AG09319 (cell line): ENCODE data around the gene STYXL1.

Source experiments
- DNase-seq: peaks from one replicate; pipeline ENCODE4 v3.0.0-alpha.2; 2010; ENCODE audit warnings: low read depth; ENCODE audit errors: extremely low read depth
- TF ChIP-seq, protein P1 (sequence below): IDR thresholded peaks from 2 replicates; pipeline ENCODE4 v1.5.1; 2011; ENCODE audit warnings: low read depth, mild to moderate bottlenecking, inconsistent platforms, low read length, moderate library complexity

STYXL1 gene

DNA sequence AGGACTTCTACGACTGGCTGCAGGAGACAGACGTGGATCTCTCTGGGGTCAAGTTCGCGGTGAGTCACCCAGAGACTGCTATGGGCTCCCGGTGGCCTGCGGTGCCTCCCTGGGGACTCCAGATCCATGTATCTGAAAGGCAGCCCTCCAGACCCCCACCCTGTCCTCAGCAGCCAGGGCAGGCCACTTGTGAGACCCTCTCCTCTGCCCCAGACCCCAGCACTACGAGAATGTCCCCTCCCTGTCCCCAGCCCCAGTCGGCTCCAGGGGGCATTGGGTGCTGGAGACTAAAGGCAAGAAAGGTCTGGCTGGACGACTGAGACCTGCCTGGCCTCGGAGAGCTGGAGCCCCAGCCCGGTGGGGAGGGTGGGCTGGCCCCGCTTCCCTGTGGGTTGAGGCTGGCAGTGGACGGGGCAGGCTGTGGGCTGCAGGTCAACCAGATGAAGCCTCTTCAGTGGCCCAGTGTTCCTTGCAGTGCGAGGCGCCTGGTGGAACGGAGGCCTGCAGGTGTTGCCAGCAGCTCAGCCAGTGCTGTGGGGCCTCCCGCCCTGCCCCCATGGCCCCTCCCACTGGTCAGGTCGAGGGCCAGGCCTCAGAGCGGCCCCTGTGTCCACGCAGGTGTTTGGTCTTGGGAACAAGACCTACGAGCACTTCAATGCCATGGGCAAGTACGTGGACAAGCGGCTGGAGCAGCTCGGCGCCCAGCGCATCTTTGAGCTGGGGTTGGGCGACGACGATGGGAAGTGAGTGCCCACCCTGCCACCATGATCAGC, 67.2 kb downstream of the STYXL1 start:
- DNase-seq, result no peak
- TF ChIP-seq, protein P1, sequence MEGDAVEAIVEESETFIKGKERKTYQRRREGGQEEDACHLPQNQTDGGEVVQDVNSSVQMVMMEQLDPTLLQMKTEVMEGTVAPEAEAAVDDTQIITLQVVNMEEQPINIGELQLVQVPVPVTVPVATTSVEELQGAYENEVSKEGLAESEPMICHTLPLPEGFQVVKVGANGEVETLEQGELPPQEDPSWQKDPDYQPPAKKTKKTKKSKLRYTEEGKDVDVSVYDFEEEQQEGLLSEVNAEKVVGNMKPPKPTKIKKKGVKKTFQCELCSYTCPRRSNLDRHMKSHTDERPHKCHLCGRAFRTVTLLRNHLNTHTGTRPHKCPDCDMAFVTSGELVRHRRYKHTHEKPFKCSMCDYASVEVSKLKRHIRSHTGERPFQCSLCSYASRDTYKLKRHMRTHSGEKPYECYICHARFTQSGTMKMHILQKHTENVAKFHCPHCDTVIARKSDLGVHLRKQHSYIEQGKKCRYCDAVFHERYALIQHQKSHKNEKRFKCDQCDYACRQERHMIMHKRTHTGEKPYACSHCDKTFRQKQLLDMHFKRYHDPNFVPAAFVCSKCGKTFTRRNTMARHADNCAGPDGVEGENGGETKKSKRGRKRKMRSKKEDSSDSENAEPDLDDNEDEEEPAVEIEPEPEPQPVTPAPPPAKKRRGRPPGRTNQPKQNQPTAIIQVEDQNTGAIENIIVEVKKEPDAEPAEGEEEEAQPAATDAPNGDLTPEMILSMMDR, result no peak

GRCh38 chr7:75979759-75980429, 67.9 kb downstream of the STYXL1 start:
- TF ChIP-seq, protein P1, result no peak
- DNase-seq, result no peak

- TF ChIP-seq, protein P1, result no peak
- no peak for DNase-seq
Measured at GRCh38 chr7:75977743-75978142, 70.1 kb downstream of the STYXL1 start.

DNA sequence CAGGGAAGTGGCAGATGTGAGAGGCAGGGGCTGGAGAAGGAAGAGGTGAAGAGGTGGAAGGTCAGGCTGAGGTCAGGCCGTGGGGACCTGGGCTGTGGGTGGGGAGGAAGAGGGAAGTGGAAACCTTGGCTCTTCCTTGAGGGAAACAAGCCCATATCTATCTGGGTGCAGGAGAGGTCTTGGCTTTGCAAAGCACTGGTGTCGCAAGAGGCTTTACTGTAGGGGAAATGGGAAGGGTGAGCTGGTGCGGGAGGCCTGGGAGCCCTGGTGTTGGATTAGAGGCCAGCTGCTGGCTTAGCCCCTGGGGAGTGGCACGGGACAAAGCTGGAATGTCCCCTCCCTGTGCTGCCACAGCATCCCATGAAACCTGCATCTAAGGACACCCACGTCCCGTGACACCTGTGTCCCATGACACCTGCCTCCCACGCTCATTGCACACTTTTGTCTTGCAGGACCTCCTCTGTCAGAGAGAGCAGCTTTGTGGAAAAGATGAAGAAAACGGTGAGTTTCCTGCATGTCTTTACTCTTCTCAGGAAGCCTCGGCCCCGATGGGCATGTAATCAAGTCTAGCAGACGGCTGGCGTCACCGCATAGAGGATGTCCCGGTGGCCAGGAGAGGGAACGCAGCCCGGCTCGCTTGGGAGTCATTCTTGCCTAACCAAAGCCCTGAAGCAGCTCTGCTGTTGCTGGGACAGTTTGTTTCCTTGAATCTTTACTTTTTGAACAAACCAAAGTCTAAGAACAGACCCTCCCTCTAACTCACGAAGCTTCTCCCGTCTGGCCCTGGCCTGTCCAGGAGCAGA, 75.6 kb downstream of the STYXL1 start:
- DNase-seq, result no peak
- TF ChIP-seq, protein P1, result no peak

- TF ChIP-seq, protein P1, result no peak
- no peak for DNase-seq
Measured at GRCh38 chr7:75971309-75971960, 76.4 kb downstream of the STYXL1 start.

GRCh38 chr7:75969704-75970498, 77.9 kb downstream of the STYXL1 start:
- TF ChIP-seq, protein P1, result no peak
- DNase-seq, result no peak
